HEK293 (cell line): ENCODE data around the gene REM2.

Source experiments
- KLF17 ChIP-seq: fragments of 450-650 bp; formaldehyde crosslinking; IDR thresholded peaks from 2 replicates; pipeline ENCODE4 v1.5.1; 2016; ENCODE audit warnings: missing biosample characterization, missing genetic modification characterization
- KLF7 ChIP-seq: fragments of 450-650 bp; formaldehyde crosslinking; IDR thresholded peaks from 2 replicates; pipeline ENCODE4 v1.5.1; 2016; ENCODE audit warnings: missing biosample characterization, missing genetic modification characterization, borderline replicate concordance
- ZNF114 ChIP-seq: fragments of 450-650 bp; formaldehyde crosslinking; IDR thresholded peaks from 2 replicates; pipeline ENCODE4 v1.5.0; 2017; ENCODE audit warnings: missing biosample characterization, missing genetic modification characterization
- ZNF138 ChIP-seq: fragments of 450-650 bp; formaldehyde crosslinking; IDR thresholded peaks from 2 replicates; pipeline ENCODE4 v1.5.1; 2016; ENCODE audit warnings: missing biosample characterization, missing genetic modification characterization, borderline replicate concordance
- ZNF155 ChIP-seq: fragments of 450-650 bp; formaldehyde crosslinking; IDR thresholded peaks from 2 replicates; pipeline ENCODE4 v1.5.1; 2016; ENCODE audit warnings: missing biosample characterization, missing genetic modification characterization
- ZNF16 ChIP-seq: fragments of 450-650 bp; formaldehyde crosslinking; IDR thresholded peaks from 2 replicates; pipeline ENCODE4 v1.5.1; 2016; ENCODE audit warnings: low read depth, missing biosample characterization, missing genetic modification characterization
- ZNF175 ChIP-seq: fragments of 450-650 bp; formaldehyde crosslinking; IDR thresholded peaks from 2 replicates; pipeline ENCODE4 v1.5.1; 2016; ENCODE audit warnings: missing biosample characterization, missing genetic modification characterization
- ZNF202 ChIP-seq: fragments of 450-650 bp; formaldehyde crosslinking; IDR thresholded peaks from 2 replicates; pipeline ENCODE4 v1.5.1; 2016; ENCODE audit warnings: missing biosample characterization, missing genetic modification characterization, borderline replicate concordance
- ZNF362 ChIP-seq: fragments of 450-650 bp; formaldehyde crosslinking; IDR thresholded peaks from 2 replicates; pipeline ENCODE4 v1.5.1; 2016; ENCODE audit warnings: missing biosample characterization, missing genetic modification characterization
- ZNF423 ChIP-seq: fragments of 450-650 bp; formaldehyde crosslinking; IDR thresholded peaks from 2 replicates; pipeline ENCODE4 v1.5.1; 2016; ENCODE audit warnings: missing biosample characterization, missing genetic modification characterization
- ZNF426 ChIP-seq: fragments of 450-650 bp; formaldehyde crosslinking; IDR thresholded peaks from 2 replicates; pipeline ENCODE4 v1.5.1; 2017; ENCODE audit warnings: missing biosample characterization, missing genetic modification characterization, mild to moderate bottlenecking, inconsistent platforms, moderate library complexity
- ZNF449 ChIP-seq: fragments of 450-650 bp; formaldehyde crosslinking; IDR thresholded peaks from 2 replicates; pipeline ENCODE4 v1.5.1; 2017; ENCODE audit warnings: missing biosample characterization, mild to moderate bottlenecking, missing genetic modification characterization, moderate library complexity
- ZNF473 ChIP-seq: fragments of 450-650 bp; formaldehyde crosslinking; IDR thresholded peaks from 2 replicates; pipeline ENCODE4 v1.5.1; 2017; ENCODE audit warnings: missing biosample characterization, missing genetic modification characterization
- ZNF501 ChIP-seq: fragments of 450-650 bp; formaldehyde crosslinking; IDR thresholded peaks from 2 replicates; pipeline ENCODE4 v1.5.1; 2016; ENCODE audit warnings: missing biosample characterization, missing genetic modification characterization
- ZNF529 ChIP-seq: fragments of 450-650 bp; formaldehyde crosslinking; IDR thresholded peaks from 2 replicates; pipeline ENCODE4 v1.5.1; 2017; ENCODE audit warnings: missing genetic modification characterization, missing biosample characterization; ENCODE audit not compliant: insufficient replicate concordance
- ZNF623 ChIP-seq: fragments of 450-650 bp; formaldehyde crosslinking; IDR thresholded peaks from 2 replicates; pipeline ENCODE4 v1.5.1; 2016; ENCODE audit warnings: missing biosample characterization, missing genetic modification characterization
- ZNF654 ChIP-seq: fragments of 450-650 bp; formaldehyde crosslinking; IDR thresholded peaks from 2 replicates; pipeline ENCODE4 v1.5.1; 2016; ENCODE audit warnings: low read depth, missing biosample characterization, missing genetic modification characterization
- ZNF670 ChIP-seq: fragments of 450-650 bp; formaldehyde crosslinking; IDR thresholded peaks from 2 replicates; pipeline ENCODE4 v1.5.1; 2016; ENCODE audit warnings: missing biosample characterization, missing genetic modification characterization, low read depth
- ZNF701 ChIP-seq: fragments of 450-650 bp; formaldehyde crosslinking; IDR thresholded peaks from 2 replicates; pipeline ENCODE4 v1.5.1; 2016; ENCODE audit warnings: missing biosample characterization, missing genetic modification characterization
- ZNF76 ChIP-seq: fragments of 450-650 bp; formaldehyde crosslinking; IDR thresholded peaks from 2 replicates; pipeline ENCODE4; 2016; ENCODE audit warnings: low read depth, missing biosample characterization, missing genetic modification characterization, borderline replicate concordance
- ZNF777 ChIP-seq: fragments of 450-650 bp; formaldehyde crosslinking; IDR thresholded peaks from 2 replicates; pipeline ENCODE4 v1.5.1; 2017; ENCODE audit warnings: missing biosample characterization, missing genetic modification characterization, borderline replicate concordance
- ZSCAN23 ChIP-seq: fragments of 450-650 bp; formaldehyde crosslinking; IDR thresholded peaks from 2 replicates; pipeline ENCODE4 v1.5.1; 2016; ENCODE audit warnings: missing biosample characterization, missing genetic modification characterization
- ZXDB ChIP-seq: fragments of 450-650 bp; formaldehyde crosslinking; IDR thresholded peaks from 2 replicates; pipeline ENCODE4 v1.5.1; 2016; ENCODE audit warnings: missing biosample characterization, missing genetic modification characterization
- TF ChIP-seq, protein P1 (sequence below): fragments of 450-650 bp; formaldehyde crosslinking; conservative IDR thresholded peaks from 2 replicates; pipeline ENCODE4 v1.5.1; 2016; ENCODE audit warnings: low read depth, missing biosample characterization, missing genetic modification characterization
- TF ChIP-seq, protein P2 (sequence below): fragments of 450-650 bp; formaldehyde crosslinking; IDR thresholded peaks from 2 replicates; pipeline ENCODE4 v1.5.1; 2016; ENCODE audit warnings: missing biosample characterization, missing genetic modification characterization, low read depth
- TF ChIP-seq, protein P3 (sequence below): fragments of 450-650 bp; formaldehyde crosslinking; IDR thresholded peaks from 2 replicates; pipeline ENCODE4 v1.5.1; 2016; ENCODE audit warnings: missing biosample characterization, missing genetic modification characterization

REM2 gene

GRCh38 chr14:22852940-22853767 lies 29.9 kb upstream of the REM2 start (continued):
- TF ChIP-seq, protein P1, sequence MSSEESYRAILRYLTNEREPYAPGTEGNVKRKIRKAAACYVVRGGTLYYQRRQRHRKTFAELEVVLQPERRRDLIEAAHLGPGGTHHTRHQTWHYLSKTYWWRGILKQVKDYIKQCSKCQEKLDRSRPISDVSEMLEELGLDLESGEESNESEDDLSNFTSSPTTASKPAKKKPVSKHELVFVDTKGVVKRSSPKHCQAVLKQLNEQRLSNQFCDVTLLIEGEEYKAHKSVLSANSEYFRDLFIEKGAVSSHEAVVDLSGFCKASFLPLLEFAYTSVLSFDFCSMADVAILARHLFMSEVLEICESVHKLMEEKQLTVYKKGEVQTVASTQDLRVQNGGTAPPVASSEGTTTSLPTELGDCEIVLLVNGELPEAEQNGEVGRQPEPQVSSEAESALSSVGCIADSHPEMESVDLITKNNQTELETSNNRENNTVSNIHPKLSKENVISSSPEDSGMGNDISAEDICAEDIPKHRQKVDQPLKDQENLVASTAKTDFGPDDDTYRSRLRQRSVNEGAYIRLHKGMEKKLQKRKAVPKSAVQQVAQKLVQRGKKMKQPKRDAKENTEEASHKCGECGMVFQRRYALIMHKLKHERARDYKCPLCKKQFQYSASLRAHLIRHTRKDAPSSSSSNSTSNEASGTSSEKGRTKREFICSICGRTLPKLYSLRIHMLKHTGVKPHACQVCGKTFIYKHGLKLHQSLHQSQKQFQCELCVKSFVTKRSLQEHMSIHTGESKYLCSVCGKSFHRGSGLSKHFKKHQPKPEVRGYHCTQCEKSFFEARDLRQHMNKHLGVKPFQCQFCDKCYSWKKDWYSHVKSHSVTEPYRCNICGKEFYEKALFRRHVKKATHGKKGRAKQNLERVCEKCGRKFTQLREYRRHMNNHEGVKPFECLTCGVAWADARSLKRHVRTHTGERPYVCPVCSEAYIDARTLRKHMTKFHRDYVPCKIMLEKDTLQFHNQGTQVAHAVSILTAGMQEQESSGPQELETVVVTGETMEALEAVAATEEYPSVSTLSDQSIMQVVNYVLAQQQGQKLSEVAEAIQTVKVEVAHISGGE (tag by site-specific recombination), result no peak
- TF ChIP-seq, protein P2, sequence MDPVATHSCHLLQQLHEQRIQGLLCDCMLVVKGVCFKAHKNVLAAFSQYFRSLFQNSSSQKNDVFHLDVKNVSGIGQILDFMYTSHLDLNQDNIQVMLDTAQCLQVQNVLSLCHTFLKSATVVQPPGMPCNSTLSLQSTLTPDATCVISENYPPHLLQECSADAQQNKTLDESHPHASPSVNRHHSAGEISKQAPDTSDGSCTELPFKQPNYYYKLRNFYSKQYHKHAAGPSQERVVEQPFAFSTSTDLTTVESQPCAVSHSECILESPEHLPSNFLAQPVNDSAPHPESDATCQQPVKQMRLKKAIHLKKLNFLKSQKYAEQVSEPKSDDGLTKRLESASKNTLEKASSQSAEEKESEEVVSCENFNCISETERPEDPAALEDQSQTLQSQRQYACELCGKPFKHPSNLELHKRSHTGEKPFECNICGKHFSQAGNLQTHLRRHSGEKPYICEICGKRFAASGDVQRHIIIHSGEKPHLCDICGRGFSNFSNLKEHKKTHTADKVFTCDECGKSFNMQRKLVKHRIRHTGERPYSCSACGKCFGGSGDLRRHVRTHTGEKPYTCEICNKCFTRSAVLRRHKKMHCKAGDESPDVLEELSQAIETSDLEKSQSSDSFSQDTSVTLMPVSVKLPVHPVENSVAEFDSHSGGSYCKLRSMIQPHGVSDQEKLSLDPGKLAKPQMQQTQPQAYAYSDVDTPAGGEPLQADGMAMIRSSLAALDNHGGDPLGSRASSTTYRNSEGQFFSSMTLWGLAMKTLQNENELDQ (tag by site-specific recombination), result no peak
- TF ChIP-seq KLF17 (tag by site-specific recombination) (peak; percentile 60; the same call in 1 of the 2 replicates), ZNF76 (tag by site-specific recombination) (no peak), ZNF623 (tag by site-specific recombination) (peak; percentile 13; the same call in 1 of the 2 replicates), ZNF670 (no peak), ZNF155 (no peak), ZNF449 (tag by site-specific recombination) (no peak; the same call in 1 of the 2 replicates), ZNF423 (tag by site-specific recombination) (peak; percentile 66; the same call in 1 of the 2 replicates), ZSCAN23 (tag by site-specific recombination) (no peak), ZNF473 (tag by site-specific recombination) (no peak), ZNF701 (no peak), ZNF202 (tag by site-specific recombination) (no peak), ZNF501 (no peak), ZNF362 (no peak), ZNF114 (no peak), ZNF138 (tag by site-specific recombination) (no peak), ZNF654 (tag by site-specific recombination) (peak; percentile 75), ZNF777 (tag by site-specific recombination) (no peak), ZNF426 (no peak), ZNF16 (tag by site-specific recombination) (no peak), ZNF175 (tag by site-specific recombination) (no peak), KLF7 (no peak), ZXDB (tag by site-specific recombination) (no peak), ZNF529 (no peak)
- TF ChIP-seq, protein P3, sequence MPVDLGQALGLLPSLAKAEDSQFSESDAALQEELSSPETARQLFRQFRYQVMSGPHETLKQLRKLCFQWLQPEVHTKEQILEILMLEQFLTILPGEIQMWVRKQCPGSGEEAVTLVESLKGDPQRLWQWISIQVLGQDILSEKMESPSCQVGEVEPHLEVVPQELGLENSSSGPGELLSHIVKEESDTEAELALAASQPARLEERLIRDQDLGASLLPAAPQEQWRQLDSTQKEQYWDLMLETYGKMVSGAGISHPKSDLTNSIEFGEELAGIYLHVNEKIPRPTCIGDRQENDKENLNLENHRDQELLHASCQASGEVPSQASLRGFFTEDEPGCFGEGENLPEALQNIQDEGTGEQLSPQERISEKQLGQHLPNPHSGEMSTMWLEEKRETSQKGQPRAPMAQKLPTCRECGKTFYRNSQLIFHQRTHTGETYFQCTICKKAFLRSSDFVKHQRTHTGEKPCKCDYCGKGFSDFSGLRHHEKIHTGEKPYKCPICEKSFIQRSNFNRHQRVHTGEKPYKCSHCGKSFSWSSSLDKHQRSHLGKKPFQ (tag by site-specific recombination), result 0 out of 2 replicates have a peak, but pooled peaks have one; percentile 20
